Measurements from ENCODE around the gene RGS7. TPM values are rescaled to one million over a fixed set of nuclear protein-coding genes. Genes with fewer than 3 reads are reported as not detected.

Gene RGS7
- total RNA-seq, 4 donors from 2014 or later = 0.27 TPM; not detected in 3

DNA sequence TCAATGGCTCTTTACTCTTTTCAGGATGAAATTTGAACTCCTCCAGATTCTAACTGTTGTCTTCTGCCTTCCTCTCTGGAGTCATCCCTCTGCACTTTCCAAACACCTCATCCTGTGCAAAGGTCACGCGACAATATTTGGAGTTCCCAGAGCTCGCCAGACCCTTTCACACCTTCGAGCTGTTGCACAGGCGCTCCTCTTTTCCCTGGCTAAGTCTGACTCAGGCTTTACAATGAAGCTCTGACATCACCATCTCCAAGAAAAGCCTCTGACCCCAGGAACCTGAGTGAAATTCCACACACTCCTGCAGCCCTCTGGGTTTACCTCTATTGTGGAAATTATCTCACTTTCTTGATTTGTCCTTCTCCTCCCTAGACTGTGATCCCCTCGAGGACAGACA, 270.3 kb downstream of the RGS7 start:
- Histone ChIP-seq H3K4me3 (no peak overlapping the region), H3K27me3 (no peaks in the 10 kb centered on the region), H3K27ac (no peak overlapping the region), H3K4me1 (no peaks in the 10 kb centered on the region), H3K9me3 (no peaks in the 10 kb centered on the region), H3K36me3 (no peaks in the 10 kb centered on the region)
- WGBS, 2 donors (ENCODE audit: low coverage in 1 of 2) = 75 to 92% methylated on average over 2 to 6 of the region's 6 CpGs
- ATAC-seq = no peak
- TF ChIP-seq POLR2AphosphoS5 (IDR thresholded peaks at IDR 0.05) (no peak), POLR2A (IDR thresholded peaks at IDR 0.05) (no peak), EP300 (IDR thresholded peaks at IDR 0.05) (no peak)
- TF ChIP-seq, protein P1, sequence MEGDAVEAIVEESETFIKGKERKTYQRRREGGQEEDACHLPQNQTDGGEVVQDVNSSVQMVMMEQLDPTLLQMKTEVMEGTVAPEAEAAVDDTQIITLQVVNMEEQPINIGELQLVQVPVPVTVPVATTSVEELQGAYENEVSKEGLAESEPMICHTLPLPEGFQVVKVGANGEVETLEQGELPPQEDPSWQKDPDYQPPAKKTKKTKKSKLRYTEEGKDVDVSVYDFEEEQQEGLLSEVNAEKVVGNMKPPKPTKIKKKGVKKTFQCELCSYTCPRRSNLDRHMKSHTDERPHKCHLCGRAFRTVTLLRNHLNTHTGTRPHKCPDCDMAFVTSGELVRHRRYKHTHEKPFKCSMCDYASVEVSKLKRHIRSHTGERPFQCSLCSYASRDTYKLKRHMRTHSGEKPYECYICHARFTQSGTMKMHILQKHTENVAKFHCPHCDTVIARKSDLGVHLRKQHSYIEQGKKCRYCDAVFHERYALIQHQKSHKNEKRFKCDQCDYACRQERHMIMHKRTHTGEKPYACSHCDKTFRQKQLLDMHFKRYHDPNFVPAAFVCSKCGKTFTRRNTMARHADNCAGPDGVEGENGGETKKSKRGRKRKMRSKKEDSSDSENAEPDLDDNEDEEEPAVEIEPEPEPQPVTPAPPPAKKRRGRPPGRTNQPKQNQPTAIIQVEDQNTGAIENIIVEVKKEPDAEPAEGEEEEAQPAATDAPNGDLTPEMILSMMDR (IDR thresholded peaks at IDR 0.05) = no peak

DNA sequence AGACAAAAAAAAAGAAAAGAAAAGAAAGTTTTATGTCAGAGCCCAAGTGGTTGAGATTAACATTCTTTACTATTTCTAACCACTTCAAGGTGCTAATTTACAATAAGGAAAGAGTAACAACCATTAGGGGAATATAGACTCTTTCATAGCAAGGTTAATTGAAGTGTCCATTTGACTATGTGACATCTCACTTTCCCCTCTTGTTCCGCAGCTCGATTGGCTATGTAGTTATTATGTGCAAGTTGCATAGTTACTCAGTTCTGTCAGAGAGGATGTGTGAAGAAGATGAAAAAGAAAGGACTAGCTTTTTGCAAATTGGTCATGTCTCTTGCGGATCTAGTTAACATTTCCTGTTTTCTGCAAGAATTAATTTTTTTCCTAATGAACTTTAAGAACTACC, 273.7 kb downstream of the RGS7 start:
- no peaks in the 10 kb centered on the region for H3K36me3 ChIP-seq
- no peaks in the 10 kb centered on the region for H3K9me3 ChIP-seq
- no peaks in the 10 kb centered on the region for H3K4me1 ChIP-seq
- no peak for TF ChIP-seq EP300 (IDR thresholded peaks at IDR 0.05)
- TF ChIP-seq POLR2A (IDR thresholded peaks at IDR 0.05) = no peak
- TF ChIP-seq, protein P1 (IDR thresholded peaks at IDR 0.05) = no peak
- no peak for TF ChIP-seq POLR2AphosphoS5 (IDR thresholded peaks at IDR 0.05)
- H3K27me3 ChIP-seq = no peaks in the 10 kb centered on the region
- 76 to 83% methylated on average over 3 of the region's 3 CpGs for WGBS, 2 donors (ENCODE audit: low coverage in 1 of 2)
- H3K27ac ChIP-seq = no peak overlapping the region
- no peak overlapping the region for H3K4me3 ChIP-seq
- ATAC-seq = no peak

DNA sequence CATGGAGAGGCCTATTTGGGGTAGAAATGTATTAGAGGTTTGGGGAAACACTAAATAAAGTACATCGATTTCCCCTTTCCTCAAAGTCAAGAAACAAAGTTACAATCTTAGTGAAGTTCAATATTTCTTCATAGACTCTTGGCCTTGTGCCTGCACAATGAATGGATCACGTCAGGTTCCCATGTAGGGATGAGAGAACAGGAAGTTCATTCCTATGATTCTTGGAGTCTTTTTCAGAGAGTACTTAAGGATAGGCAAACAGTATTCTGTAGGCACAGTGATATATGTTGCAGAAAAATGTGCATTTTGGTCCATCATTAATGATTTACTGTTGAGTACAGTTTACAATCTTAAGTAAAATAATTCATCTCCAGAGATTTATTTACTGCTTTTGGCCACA, 275.5 kb downstream of the RGS7 start:
- no peak for ATAC-seq
- no peak for TF ChIP-seq POLR2AphosphoS5 (IDR thresholded peaks at IDR 0.05)
- TF ChIP-seq, protein P1 (IDR thresholded peaks at IDR 0.05) = no peak
- TF ChIP-seq EP300 (IDR thresholded peaks at IDR 0.05) = no peak
- no peak for TF ChIP-seq POLR2A (IDR thresholded peaks at IDR 0.05)

DNA sequence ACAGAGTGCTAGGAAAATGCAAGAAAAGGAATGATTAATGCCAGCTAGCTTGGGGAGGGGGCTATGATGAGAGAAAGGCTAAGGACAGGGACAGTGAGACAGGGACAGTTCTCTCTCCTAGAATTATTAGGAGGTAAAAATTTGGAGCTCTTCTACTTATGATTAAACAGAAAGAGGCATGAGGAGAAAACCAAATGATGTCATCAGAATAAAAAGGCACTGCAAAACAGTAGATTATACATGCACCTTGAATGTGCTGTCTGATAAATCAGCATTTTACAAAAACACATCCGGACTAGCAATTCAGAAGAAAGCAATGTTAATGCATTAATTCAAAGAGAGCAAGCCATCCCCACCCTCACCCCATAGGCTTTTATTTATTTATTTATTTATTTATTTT, 277.5 kb downstream of the RGS7 start:
- Histone ChIP-seq H3K36me3 (no peaks in the 10 kb centered on the region), H3K27ac (no peak overlapping the region), H3K4me3 (no peak overlapping the region), H3K9me3 (no peaks in the 10 kb centered on the region), H3K27me3 (no peaks in the 10 kb centered on the region), H3K4me1 (no peaks in the 10 kb centered on the region)
- ATAC-seq = no peak
- 89 to 100% methylated on average over 1 of the region's 1 CpG for WGBS, 2 donors (ENCODE audit: low coverage in 1 of 2)
- no peak for TF ChIP-seq POLR2AphosphoS5 (IDR thresholded peaks at IDR 0.05)

More for the DNA sequence above, 275.5 kb downstream of the RGS7 start:
- Histone ChIP-seq H3K27ac (no peak overlapping the region), H3K4me1 (no peaks in the 10 kb centered on the region), H3K36me3 (no peaks in the 10 kb centered on the region), H3K4me3 (no peak overlapping the region), H3K9me3 (no peaks in the 10 kb centered on the region), H3K27me3 (no peaks in the 10 kb centered on the region)
- WGBS, 2 donors (ENCODE audit: low coverage in 1 of 2) = 44 to 67% methylated on average over 2 of the region's 2 CpGs

DNA sequence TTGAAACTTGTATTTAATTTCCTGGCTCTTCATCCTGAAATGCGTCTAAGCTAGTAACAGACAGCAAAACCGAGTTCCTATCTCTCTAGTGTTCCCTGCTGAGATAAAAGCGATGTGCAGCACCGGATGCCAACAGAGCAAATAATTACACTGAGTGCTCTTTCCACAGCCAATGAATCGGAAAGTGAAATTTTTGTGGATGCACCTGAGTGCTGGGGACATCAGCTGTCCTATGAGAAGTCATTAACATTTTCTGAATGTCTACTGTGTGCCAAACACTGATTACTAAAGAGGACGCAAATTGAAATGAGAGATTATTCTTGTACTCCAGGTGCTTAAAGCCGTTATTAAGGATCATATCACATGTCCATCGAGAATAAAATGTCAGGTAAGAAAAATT, 278.0 kb downstream of the RGS7 start:
- Histone ChIP-seq H3K9me3 (no peaks in the 10 kb centered on the region), H3K27ac (no peak overlapping the region), H3K4me3 (no peak overlapping the region), H3K27me3 (no peaks in the 10 kb centered on the region), H3K36me3 (no peaks in the 10 kb centered on the region), H3K4me1 (no peaks in the 10 kb centered on the region)
- no peak for ATAC-seq
- WGBS, 2 donors (ENCODE audit: low coverage in 1 of 2) = 53 to 68% methylated on average over 8 of the region's 8 CpGs
- TF ChIP-seq POLR2AphosphoS5 (IDR thresholded peaks at IDR 0.05) (no peak), EP300 (IDR thresholded peaks at IDR 0.05) (no peak), POLR2A (IDR thresholded peaks at IDR 0.05) (no peak)
- TF ChIP-seq, protein P1 (IDR thresholded peaks at IDR 0.05) = no peak

All from gastroesophageal sphincter (tissue), 4 donors.